ENCODE measurements around the gene NUBP1. TPM values are rescaled to one million over a fixed set of nuclear protein-coding genes. Genes with fewer than 3 reads are reported as not detected.

Gene NUBP1
- polyA plus RNA-seq, 1 donor (not counting 4 experiments of a cell fraction or from before 2014, with no cell fraction given): 22.2 TPM

DNA sequence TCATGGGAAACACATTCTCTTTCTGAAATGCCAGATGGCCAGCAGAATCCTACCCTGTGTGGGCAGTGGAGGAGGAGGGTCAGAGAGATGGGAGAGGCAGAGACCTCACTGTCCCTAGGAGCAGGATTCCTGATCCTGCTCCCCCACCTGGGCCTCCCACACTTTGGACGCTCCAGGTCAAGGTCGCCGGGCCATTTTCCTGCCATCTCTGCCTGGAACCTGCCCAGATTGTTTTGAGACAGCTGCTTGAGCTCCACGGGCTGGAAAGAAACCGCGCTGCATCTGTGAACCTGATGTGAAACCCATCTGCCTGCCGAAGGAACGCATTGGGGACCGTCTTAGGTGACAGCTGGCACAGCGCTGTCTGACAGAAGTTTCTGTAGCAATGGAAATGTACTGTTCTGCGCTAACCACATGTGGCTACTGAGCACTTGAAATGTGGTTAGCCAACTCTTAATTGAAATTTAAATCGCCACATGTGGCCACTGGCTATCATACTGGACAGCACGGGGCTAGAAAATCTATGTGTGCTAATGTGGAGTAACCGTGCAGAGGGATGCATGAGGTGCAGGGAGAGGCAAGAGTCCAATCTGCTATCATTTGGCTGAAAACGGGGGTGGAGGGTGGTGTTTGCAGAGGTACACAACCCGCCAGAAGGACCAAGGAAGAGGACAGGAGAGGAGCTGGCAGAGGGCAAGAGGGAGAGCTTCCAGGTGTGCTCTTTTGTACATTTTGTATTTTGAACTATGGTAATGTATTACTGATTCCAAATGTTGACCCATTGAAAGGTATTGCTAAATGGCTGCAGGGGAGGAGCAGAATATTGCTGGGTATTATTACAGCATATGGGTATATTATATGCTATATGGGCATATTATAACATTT, 15.4 kb upstream of the NUBP1 start:
- no peak for DNase-seq (ENCODE audit: low read depth, low spot score)
- H2AFZ ChIP-seq (ENCODE audit: control insufficient read depth, low read length): no peak overlapping the region
- H3K9ac ChIP-seq (ENCODE audit: control insufficient read depth, extremely low read depth, insufficient read depth, low read length): no peak overlapping the region
- no peak for FAIRE-seq
- H3K36me3 ChIP-seq (ENCODE audit: control insufficient read depth in 2 of 2, extremely low read depth in 1 of 2, insufficient read depth in 2 of 2, low read length in 2 of 2): no peaks in the 10 kb centered on the region
- no peaks in the 10 kb centered on the region for H3K79me2 ChIP-seq (ENCODE audit: control insufficient read depth, insufficient read depth, low read length)
- dilution Hi-C loops (cut with MboI; ENCODE audit: extremely low pct_ligation_motif_present, low sequenced_read_pairs): loop anchor here (25.0 kb wide), 1 partner anchor 184 kb away; no protein-coding TSS in a partner anchor
- H3K9me1 ChIP-seq (ENCODE audit: control insufficient read depth, extremely low read depth, insufficient read depth, low read length): no peaks in the 10 kb centered on the region
- no peaks in the 10 kb centered on the region for H4K20me1 ChIP-seq (ENCODE audit: control insufficient read depth, extremely low read depth, insufficient read depth, low read length)
- no peak overlapping the region for H3K4me3 ChIP-seq (ENCODE audit: control insufficient read depth in 2 of 3, extremely low read depth in 1 of 3, insufficient read depth in 2 of 3, low read depth in 1 of 3, low read length in 3 of 3)
- peaks cover 5% of the 10 kb centered on the region for H3K27me3 ChIP-seq (ENCODE audit: control insufficient read depth, extremely low read depth, insufficient read depth, low read length)
- no peaks in the 10 kb centered on the region for H3K9me3 ChIP-seq (ENCODE audit: control insufficient read depth, low read depth, low read length)
- H3K4me1 ChIP-seq (ENCODE audit: control insufficient read depth, extremely low read depth, insufficient read depth, low read length): peaks cover 12% of the 10 kb centered on the region
- no peak overlapping the region for H3K27ac ChIP-seq (ENCODE audit: control insufficient read depth, insufficient read depth, low read length)
- H3K4me2 ChIP-seq (ENCODE audit: control insufficient read depth, extremely low read depth, insufficient read depth, low read depth, low read length): no peak overlapping the region
- TF ChIP-seq, protein P1, sequence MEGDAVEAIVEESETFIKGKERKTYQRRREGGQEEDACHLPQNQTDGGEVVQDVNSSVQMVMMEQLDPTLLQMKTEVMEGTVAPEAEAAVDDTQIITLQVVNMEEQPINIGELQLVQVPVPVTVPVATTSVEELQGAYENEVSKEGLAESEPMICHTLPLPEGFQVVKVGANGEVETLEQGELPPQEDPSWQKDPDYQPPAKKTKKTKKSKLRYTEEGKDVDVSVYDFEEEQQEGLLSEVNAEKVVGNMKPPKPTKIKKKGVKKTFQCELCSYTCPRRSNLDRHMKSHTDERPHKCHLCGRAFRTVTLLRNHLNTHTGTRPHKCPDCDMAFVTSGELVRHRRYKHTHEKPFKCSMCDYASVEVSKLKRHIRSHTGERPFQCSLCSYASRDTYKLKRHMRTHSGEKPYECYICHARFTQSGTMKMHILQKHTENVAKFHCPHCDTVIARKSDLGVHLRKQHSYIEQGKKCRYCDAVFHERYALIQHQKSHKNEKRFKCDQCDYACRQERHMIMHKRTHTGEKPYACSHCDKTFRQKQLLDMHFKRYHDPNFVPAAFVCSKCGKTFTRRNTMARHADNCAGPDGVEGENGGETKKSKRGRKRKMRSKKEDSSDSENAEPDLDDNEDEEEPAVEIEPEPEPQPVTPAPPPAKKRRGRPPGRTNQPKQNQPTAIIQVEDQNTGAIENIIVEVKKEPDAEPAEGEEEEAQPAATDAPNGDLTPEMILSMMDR (optimal IDR thresholded peaks at IDR 0.05 in 1 of 3, IDR thresholded peaks at IDR 0.05 in 1 of 3, conservative IDR thresholded peaks at IDR 0.05 in 1 of 3; ENCODE audit: extremely low read depth in 1 of 3, insufficient read depth in 2 of 3, low read length in 3 of 3): no peak
- TF ChIP-seq EZH2 (IDR thresholded peaks at IDR 0.05; ENCODE audit: low read length): no peak

DNA sequence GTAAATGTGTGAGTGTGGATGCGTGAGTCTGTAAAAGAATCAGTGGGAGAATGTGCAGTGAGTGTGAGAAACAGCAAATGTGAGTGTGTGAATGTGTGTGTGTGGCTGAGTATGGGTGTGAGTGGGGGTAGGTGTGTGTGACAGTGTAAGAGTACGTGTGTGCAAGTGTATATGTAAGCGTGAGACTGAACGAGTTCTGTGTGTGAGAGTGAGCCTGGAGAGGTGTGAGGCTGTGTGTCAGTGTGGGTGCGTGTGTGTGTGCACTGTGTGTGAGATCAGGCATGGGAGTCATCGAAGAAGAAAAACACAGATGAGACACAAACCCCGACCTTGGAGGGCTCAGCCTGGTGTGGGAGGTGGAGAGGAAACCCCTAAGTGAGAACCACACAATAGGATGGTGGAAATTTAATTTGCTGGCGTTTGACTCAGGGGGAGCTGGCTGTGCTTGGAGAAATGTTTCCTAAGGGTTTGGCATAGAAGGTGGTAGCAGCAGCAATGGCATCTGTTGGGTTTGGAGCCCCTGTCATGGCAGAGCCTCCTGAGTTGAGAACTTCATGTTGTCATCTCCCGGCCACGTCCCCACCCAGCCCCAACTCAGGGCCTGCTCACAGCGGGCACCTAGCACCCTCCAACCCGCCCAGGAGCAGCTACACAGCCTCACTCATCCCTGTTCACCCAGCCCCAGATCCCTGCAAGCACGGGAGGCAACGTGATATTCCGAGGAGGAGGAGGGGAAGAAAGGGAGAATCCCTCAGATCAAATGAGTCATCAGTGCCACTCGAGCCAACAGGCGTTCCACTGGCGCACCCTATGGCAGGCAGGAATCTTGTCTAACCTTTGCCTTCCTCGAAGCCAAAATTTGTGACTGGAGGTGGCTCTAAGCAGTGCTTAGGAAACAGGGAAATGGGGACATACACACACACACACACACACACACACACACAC, 14.3 kb upstream of the NUBP1 start:
- peak overlapping the region; percentile 37 for H3K4me2 ChIP-seq (ENCODE audit: control insufficient read depth, extremely low read depth, insufficient read depth, low read depth, low read length)
- peaks cover 12% of the 10 kb centered on the region for H3K4me1 ChIP-seq (ENCODE audit: control insufficient read depth, extremely low read depth, insufficient read depth, low read length)
- H3K9me1 ChIP-seq (ENCODE audit: control insufficient read depth, extremely low read depth, insufficient read depth, low read length): no peaks in the 10 kb centered on the region
- no peaks in the 10 kb centered on the region for H3K36me3 ChIP-seq (ENCODE audit: control insufficient read depth in 2 of 2, extremely low read depth in 1 of 2, insufficient read depth in 2 of 2, low read length in 2 of 2)
- peak; percentile 25 for DNase-seq (ENCODE audit: low read depth, low spot score)
- no peaks in the 10 kb centered on the region for H3K9me3 ChIP-seq (ENCODE audit: control insufficient read depth, low read depth, low read length)
- H3K27ac ChIP-seq (ENCODE audit: control insufficient read depth, insufficient read depth, low read length): no peak overlapping the region
- dilution Hi-C loops (cut with MboI; ENCODE audit: extremely low pct_ligation_motif_present, low sequenced_read_pairs): loop anchor here (25.0 kb wide), 1 partner anchor 183 kb away; no protein-coding TSS in a partner anchor
- no peaks in the 10 kb centered on the region for H4K20me1 ChIP-seq (ENCODE audit: control insufficient read depth, extremely low read depth, insufficient read depth, low read length)
- H3K79me2 ChIP-seq (ENCODE audit: control insufficient read depth, insufficient read depth, low read length): no peaks in the 10 kb centered on the region
- H3K9ac ChIP-seq (ENCODE audit: control insufficient read depth, extremely low read depth, insufficient read depth, low read length): no peak overlapping the region
- peak overlapping the region; percentile 49 for H2AFZ ChIP-seq (ENCODE audit: control insufficient read depth, low read length)
- no peak for TF ChIP-seq EZH2 (IDR thresholded peaks at IDR 0.05; ENCODE audit: low read length)
- TF ChIP-seq, protein P1 (optimal IDR thresholded peaks at IDR 0.05 in 1 of 3, IDR thresholded peaks at IDR 0.05 in 1 of 3, conservative IDR thresholded peaks at IDR 0.05 in 1 of 3; ENCODE audit: extremely low read depth in 1 of 3, insufficient read depth in 2 of 3, low read length in 3 of 3): peak; percentile 7 to 76 (median 43)
- H3K27me3 ChIP-seq (ENCODE audit: control insufficient read depth, extremely low read depth, insufficient read depth, low read length): peaks cover 5% of the 10 kb centered on the region
- H3K4me3 ChIP-seq (ENCODE audit: control insufficient read depth in 2 of 3, extremely low read depth in 1 of 3, insufficient read depth in 2 of 3, low read depth in 1 of 3, low read length in 3 of 3): no peak overlapping the region
- peak; percentile 65 for FAIRE-seq
